BJ (cell line): Measurements from ENCODE around the gene ATRNL1. TPM values are rescaled to one million over a fixed set of nuclear protein-coding genes. Genes with fewer than 3 reads are reported as not detected.

Experiments used
- CTCF ChIA-PET: fragments of 350-600 bp; formaldehyde crosslinking; extraction: SDS; loops from one replicate; lab custom pipeline; 2021; ENCODE audit warnings: antibody characterized with exemption, inconsistent platforms; lab: Yijun Ruan, JAX
- POLR2A ChIA-PET: fragments of 300-600 bp; sonication (Branson Sonifier 250); formaldehyde crosslinking; extraction: SDS; loops from one replicate; lab custom pipeline; 2021; ENCODE audit warnings: antibody characterized with exemption; lab: Charles Lee
- DNase-seq: peaks from one replicate; pipeline ENCODE4 v3.0.0-alpha.2; 2011; ENCODE audit warnings: low read depth
- H3K27me3 ChIP-seq: 2 replicates; pipeline ENCODE4 v1.6.0; 2011; ENCODE audit warnings: low read length; ENCODE audit not compliant: control insufficient read depth, insufficient read depth
- H3K36me3 ChIP-seq: 2 replicates; pipeline ENCODE4 v1.5.1; 2011; ENCODE audit warnings: low read length; ENCODE audit not compliant: control insufficient read depth, insufficient read depth
- H3K4me3 ChIP-seq: 2 replicates; pipeline ENCODE4 v1.5.1; 2011; ENCODE audit warnings: low read depth, mild to moderate bottlenecking, control low read depth, low read length
- CTCF ChIP-seq: IDR thresholded peaks from 2 replicates; pipeline ENCODE4 v1.5.1; 2011; ENCODE audit warnings: low read depth, mild to moderate bottlenecking, control low read depth, inconsistent platforms, low read length, moderate library complexity; ENCODE audit not compliant: insufficient read depth
- polyA plus RNA-seq: library from polyadenylated mRNA; depleted of rRNA; stranded (reverse); fragments of >200 nt; gene quantifications from 2 replicates; pipeline ENCODE4 v1.2.3, GENCODE V29; 2011

ATRNL1 gene
- polyA plus RNA-seq, 1 experiment: not detected

- ChIA-PET POLR2A (no interaction called here), CTCF (no interaction called here)
- no peak for TF ChIP-seq CTCF
- no peaks in the 10 kb centered on the region for H3K36me3 ChIP-seq
- no peak overlapping the region for H3K4me3 ChIP-seq
- DNase-seq: no peak
- no peaks in the 10 kb centered on the region for H3K27me3 ChIP-seq
Observed at GRCh38 chr10:115944538-115944937, 851.4 kb downstream of the ATRNL1 start.

GRCh38 chr10:115945701-115946445 lies 852.7 kb downstream of the ATRNL1 start:
- Histone ChIP-seq H3K27me3 (no peaks in the 10 kb centered on the region), H3K4me3 (no peak overlapping the region), H3K36me3 (no peaks in the 10 kb centered on the region)
- ChIA-PET CTCF (interaction anchor here (1.3 to 1.5 kb wide), 3 partner anchors 115 to 342 kb away, joined by 4 to 5 read pairs (median 4); no protein-coding TSS in a partner anchor), POLR2A (interaction anchor here (0.6 to 1.1 kb wide), 2 partner anchors 8 to 11 kb away, joined by 3 to 12 read pairs; no protein-coding TSS in a partner anchor)
- DNase-seq: no peak
- no peak for TF ChIP-seq CTCF

GRCh38 chr10:115947104-115947503 lies 853.9 kb downstream of the ATRNL1 start:
- no peak overlapping the region for H3K4me3 ChIP-seq
- no peaks in the 10 kb centered on the region for H3K36me3 ChIP-seq
- no peak for DNase-seq
- CTCF ChIA-PET: interaction anchor here (0.6 to 1.5 kb wide), 4 partner anchors 78 to 784 kb away, joined by 3 to 4 read pairs (median 4); no protein-coding TSS in a partner anchor
- H3K27me3 ChIP-seq: no peaks in the 10 kb centered on the region
- POLR2A ChIA-PET: interaction anchor here (1.1 kb wide), 1 partner anchor 9 kb away, joined by 3 read pairs; no protein-coding TSS in a partner anchor
- TF ChIP-seq CTCF: no peak

GRCh38 chr10:115948465-115948864 lies 855.3 kb downstream of the ATRNL1 start:
- Histone ChIP-seq H3K36me3 (no peaks in the 10 kb centered on the region), H3K4me3 (no peak overlapping the region), H3K27me3 (no peaks in the 10 kb centered on the region)
- ChIA-PET POLR2A (no interaction called here), CTCF (interaction anchor here (0.8 to 2.0 kb wide), 13 partner anchors 10 to 339 kb away, joined by 3 to 15 read pairs (median 3); no protein-coding TSS in a partner anchor)
- no peak for DNase-seq
- TF ChIP-seq CTCF: peak; percentile 60

GRCh38 chr10:115949282-115949844 lies 856.2 kb downstream of the ATRNL1 start:
- no peak for TF ChIP-seq CTCF
- Histone ChIP-seq H3K36me3 (no peaks in the 10 kb centered on the region), H3K27me3 (no peaks in the 10 kb centered on the region), H3K4me3 (no peak overlapping the region)
- no peak for DNase-seq
- CTCF ChIA-PET: interaction anchor here (0.8 to 2.0 kb wide), 12 partner anchors 10 to 338 kb away, joined by 3 to 15 read pairs (median 4); no protein-coding TSS in a partner anchor
- POLR2A ChIA-PET: interaction anchor here (0.5 kb wide), 1 partner anchor 37 kb away, joined by 10 read pairs; no protein-coding TSS in a partner anchor
